HEK293T (cell line): ENCODE measurements around the gene ICA1.

Source experiments
- FOXK2 ChIP-seq: fragments of 450-650 bp; IDR thresholded peaks from 2 replicates; pipeline ENCODE4 v1.6.1; 2016; ENCODE audit warnings: mild to moderate bottlenecking
- L3MBTL2 ChIP-seq: fragments of 450-650 bp; conservative IDR thresholded peaks from 2 replicates; pipeline ENCODE4 v1.6.1; 2016; ENCODE audit warnings: mild to moderate bottlenecking

- TF ChIP-seq L3MBTL2 (no peak), FOXK2 (no peak)
These were observed 141.4 kb downstream of the ICA1 start for GRCh38 chr7:8120390-8121058.
